GM08714 (cell line): ENCODE data around the gene NFE2.

Source experiments
- H3K4me3 ChIP-seq: fragments of 200-500 bp; sonication (Bioruptor generic); 2 replicates; pipeline ENCODE4 v1.5.1; 2014; ENCODE audit warnings: mild to moderate bottlenecking, low read length, inconsistent platforms
- ZNF274 ChIP-seq: IDR thresholded peaks from 2 replicates; pipeline ENCODE4 v1.6.1; 2012; ENCODE audit warnings: mild to moderate bottlenecking, low read depth, low read length

Gene NFE2

DNA sequence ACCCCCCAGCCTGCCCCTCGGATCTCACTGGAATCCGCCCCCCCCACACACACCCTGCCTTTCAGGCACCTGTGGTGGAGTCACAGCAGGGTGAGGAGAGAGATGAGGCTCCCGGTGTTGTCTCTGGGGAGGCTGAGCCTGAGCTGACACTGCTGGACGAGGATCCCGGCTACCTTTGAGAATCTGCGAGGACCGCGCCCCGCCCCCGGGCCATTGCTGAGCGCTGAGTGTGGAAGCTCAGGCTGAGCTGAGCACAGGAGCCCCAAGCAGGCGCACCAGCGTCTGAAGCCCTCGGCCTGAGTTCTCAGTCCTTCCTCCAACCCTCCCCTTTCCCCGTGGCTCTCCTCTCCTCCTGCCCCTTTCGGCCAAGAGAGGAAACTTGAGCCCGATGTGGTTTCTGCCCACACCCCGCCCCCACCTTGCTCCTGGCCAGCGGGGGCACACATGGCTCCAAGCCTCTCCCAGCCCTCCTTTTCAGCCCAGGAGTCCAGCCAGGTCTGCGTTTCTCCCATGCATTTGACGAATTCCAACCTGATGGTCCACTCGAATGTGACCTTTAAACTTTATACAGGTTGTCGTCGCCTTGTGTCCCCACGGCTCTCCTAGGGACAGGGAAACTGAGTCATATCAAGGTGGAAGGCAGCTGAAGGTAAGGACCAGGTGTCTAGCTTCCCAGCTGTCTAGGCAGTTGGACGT is at the start of gene NFE2:
NFE2 (minus strand) TSS at position 284 of the 696 bp plus-strand sequence. CDS start 5,767 bp downstream, outside the sequence.
- no peak within 1 kb of the TSS for H3K4me3 ChIP-seq
- TF ChIP-seq ZNF274: no peak

DNA sequence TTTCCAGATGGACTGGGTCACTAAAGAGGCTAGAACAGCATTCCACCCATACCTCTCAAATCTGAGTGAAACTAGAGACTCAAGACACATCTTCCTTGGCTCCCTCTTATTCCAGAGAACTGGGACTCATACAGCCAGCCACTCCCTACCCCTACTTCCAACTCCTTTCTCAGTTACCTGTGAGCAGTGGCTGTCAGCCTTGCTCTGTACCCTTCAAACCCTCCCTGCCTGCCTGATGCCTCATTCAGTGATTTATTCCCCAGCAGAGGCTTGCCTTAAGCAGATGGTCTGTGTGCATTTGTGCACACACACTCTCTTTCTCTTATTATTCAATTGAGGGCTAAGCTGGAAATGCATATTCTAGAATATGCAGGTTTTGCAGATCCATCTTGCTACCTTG is 48.9 kb upstream of the NFE2 start:
- no peak overlapping the region for H3K4me3 ChIP-seq
- no peak for TF ChIP-seq ZNF274

DNA sequence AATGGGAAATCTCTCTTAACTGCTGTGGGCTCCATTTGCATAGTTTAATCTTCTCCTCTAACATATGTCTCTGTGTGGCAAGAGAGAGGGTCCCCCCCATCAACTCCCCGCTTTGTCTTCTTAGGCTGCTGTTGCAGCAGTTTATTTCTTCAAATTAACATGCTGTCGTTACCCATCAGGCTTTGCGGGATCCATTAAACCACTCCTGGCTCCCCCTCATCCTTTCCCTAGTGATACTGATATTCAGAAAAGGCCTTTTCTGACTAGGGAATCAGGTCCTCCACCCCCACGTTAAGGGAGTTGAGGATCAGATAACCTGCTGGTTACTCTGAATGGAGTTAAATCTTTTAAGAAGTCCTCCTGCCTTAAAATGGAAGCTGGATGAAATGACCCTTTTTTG is 48.2 kb upstream of the NFE2 start:
- no peak overlapping the region for H3K4me3 ChIP-seq
- TF ChIP-seq ZNF274: no peak

DNA sequence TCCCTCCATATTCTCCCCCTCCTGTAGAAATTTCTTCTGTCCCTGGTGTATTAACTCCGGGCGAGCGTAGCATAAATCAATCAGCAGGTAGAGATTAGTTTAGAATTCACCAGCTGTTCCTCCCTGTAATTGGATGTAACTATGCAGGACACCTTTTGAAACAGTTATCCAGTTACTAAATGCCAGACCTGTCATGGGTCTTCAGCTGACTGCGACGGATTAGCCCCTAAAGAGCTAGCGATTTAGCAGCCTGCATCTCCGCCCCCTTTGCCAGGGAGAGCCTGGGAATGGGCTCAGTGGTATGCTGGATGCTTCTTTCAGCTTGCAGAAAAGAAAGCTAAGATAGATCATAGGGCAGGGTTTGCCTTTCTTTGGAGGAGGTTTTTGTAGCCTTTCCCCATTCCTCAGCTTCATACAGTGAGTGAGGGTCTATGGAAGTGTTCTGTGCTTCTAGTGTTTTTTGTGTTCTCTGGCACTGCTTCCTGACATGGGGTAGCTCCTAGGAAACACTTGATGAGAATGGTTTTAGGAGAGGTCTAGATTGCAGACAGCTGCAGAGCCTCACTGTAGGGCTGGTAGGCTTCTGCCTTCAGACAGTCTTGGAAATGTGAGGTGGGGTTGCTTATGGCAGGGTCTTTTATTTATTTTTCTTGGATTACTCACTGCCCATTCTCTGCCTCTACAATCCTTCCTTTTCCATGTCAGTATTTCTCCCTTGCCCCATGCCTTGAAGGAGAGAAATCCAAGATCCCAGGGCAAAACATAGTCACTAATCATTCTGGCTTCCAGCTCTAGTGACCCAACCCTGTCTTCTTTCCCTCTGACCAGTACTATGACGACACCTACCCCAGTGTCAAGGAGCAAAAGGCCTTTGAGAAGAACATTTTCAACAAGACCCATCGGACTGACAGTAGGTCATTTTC is 40.8 kb upstream of the NFE2 start:
- no peak for TF ChIP-seq ZNF274
- H3K4me3 ChIP-seq: no peak overlapping the region

DNA sequence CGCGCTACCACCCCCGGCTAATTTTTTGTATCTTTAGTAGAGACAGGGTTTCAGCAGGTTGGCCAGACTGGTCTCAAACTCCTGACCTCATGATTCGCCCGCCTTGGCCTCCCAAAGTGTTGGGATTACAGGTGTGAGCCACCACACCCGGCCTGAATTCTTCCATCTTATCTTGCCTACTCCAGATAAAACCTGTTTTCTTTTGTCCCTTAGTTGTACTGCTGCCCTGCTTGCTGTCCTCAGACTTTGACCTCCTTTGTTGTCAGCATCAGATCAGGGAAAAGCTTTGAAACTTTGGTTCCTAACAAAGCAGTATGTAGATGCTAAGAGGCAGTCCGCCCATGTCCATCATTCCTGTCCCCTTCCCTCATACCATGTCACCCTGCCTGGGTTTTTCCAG is 40.0 kb upstream of the NFE2 start:
- H3K4me3 ChIP-seq: no peak overlapping the region
- no peak for TF ChIP-seq ZNF274

DNA sequence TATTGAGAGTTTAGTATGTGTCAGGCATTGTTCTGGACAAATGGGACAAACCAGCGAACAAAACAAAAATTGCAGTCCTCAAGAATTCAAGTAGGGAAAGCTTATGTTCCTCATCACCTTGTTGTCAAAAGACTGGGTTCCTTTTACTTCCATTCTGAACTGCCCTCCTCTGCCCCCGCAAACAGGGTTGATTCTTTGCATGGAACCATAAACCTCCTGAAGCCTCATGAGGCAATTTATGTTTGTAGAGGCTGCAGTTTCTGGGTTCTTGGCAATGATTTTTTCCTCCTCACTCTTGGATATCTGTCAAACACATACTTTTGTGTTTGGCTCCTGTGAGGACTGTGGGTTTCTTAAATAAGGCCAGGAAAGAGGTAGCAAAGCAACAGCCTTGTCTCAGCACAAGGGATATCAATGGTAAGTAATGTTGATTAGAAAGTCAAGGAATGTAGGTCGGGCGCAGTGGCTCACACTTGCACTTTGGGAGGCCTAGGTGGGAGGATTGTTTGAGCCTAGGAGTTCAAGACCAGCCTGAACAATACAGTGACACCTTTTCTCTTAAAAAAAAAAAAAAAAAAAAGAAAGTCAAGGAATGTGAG is 38.0 kb upstream of the NFE2 start:
- TF ChIP-seq ZNF274: no peak
- no peak overlapping the region for H3K4me3 ChIP-seq

DNA sequence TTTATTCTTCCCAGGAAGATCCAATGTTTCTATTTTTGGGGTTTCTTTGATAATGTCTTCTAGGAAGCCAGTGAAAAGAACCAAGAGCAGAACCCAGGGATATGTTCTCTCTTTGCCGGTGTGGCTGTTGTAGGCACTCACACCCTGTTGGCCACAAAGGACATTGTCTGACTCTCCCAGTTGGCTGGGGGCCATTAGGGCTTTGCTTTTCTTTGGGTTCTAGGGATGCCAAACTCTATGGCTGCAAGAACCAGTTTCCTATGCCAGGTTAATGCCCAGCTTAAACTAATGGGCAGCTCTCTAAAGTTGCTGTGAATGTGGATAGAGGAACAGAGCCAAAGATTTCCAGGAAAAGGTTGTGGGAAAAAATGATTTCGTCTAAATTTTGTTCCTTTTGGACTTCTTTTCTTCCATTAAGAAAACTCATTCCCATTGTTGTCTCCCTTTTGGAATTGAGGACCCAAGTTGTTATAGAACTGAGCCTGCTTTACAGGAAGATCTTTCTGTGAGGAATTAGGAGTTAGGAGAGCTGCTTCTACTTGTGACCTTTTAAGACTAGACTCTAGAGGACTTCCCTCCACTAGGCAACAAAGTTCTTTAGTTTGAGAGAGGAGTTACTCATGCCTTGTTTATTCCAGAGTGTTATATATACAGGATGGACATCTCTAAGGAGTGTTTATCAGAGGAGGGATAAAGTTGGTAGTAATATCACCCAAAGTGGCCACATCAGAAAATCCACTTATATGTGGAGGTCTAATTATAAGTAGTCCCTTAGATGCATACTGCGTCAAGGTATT is 37.2 kb upstream of the NFE2 start:
- H3K4me3 ChIP-seq: no peak overlapping the region
- TF ChIP-seq ZNF274: no peak

DNA sequence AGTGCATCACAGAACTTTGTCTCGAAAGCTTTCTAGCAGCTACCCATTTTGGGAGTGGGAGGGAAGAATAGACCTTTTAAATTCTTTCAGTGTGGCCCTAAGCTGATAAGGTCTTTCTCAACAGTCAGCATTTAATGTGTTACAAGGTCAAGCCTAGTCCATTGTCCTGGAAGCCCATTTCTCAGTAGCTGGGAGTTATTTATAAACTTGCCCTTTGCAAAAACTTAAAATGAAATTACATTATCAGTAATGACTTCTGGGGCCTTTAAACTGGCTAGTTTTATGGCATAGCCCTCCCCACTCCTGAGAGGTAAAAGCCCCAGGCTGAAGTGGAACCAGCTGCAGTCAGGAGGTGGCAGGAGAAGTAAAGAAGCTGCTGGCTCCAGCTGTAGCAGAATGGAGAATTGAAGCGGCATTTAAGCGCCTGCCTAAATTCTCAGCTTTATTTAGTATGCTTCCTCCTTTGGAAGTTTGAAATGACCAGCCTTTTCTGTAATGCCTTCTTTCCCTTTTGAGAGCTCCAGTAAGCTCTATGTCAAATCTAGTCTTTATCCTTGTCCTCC is 36.5 kb upstream of the NFE2 start:
- H3K4me3 ChIP-seq: no peak overlapping the region
- TF ChIP-seq ZNF274: no peak

DNA sequence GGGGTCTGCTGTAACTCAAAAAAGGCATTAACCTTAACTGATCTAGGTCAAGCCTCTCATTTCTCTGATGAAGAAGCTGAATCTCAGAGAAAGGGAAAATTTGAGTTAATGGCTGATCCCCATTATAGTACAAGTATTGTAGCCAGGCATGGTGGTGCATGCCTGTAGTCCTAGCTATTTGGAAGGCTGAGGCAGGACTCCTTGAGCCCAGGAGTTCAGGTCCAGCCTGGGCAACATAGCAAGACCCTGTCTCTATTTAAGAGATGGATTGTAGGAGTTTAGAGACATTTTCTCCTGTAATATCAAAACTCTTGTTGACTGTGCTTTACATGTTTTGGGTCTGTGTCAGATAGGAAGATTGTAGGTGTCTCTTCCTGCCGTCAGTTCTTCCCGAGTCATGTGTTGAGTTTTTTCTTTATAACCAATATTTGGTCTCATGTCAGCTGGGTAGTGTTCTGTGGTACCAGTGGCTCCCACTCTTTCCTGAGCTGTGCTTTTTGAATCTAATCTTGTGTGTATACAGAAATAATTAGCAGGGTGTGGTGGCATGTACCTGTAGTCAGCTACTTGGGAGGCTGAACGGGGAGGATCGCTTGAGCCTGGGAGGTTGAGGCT is 32.7 kb upstream of the NFE2 start:
- no peak overlapping the region for H3K4me3 ChIP-seq
- TF ChIP-seq ZNF274: no peak

DNA sequence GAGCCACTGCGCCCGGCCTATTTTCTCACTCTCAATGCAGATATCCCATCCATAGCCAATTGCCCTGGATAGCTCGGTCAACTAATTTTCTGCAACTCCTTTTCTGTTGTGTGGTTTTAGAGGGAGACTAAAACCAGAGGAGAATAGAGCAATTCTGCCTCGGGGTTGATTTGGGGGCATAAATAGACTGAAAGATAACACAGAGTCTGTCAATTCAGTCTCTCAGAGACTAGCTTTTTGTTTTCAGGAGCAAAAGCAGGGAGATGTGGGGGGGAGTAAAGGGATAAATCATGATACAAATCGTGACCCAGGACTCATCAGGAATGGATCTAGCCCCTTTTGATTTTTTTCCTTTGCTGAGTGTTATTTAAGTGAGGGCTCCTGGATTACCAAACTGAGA is 30.6 kb upstream of the NFE2 start:
- no peak overlapping the region for H3K4me3 ChIP-seq
- TF ChIP-seq ZNF274: no peak

DNA sequence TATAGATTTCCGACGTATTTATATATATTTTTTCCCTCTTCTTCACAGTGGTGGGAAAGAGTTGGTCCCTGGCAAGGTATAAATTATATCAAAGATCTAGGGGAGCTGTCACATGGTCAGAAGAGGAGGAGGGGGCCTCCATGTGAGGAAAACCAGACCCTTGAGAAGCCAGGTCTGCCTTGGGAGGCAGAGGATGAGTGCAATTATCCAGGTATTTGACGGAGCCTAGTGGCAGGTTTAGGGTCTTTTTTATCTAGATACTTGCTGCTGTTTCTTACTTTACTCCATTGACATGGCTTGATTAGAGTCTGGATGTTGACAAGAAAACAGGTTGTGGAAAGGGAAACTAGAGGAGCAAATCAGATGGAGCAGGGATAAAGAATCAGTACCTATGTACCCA is 29.6 kb upstream of the NFE2 start:
- no peak overlapping the region for H3K4me3 ChIP-seq
- no peak for TF ChIP-seq ZNF274

DNA sequence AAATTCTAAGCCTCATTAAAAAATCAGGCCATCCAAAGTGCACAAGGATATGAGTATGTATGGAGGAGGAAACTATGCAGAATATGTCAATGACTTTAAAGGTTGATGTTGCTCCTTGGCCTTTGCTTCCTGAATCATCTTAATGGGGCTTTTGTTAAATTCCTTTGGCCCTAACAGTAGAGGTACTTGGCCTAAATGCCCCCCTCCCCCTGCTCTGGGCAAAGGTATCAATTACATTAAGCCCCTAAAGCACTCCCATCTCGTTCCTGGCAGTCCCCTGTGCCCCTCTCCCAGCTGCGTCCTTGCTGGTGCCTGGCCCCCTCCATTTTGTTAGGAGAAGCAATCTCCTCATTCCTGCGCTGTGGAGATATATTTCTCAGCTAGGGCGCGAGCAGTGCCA is 28.9 kb upstream of the NFE2 start:
- no peak overlapping the region for H3K4me3 ChIP-seq
- TF ChIP-seq ZNF274: no peak

DNA sequence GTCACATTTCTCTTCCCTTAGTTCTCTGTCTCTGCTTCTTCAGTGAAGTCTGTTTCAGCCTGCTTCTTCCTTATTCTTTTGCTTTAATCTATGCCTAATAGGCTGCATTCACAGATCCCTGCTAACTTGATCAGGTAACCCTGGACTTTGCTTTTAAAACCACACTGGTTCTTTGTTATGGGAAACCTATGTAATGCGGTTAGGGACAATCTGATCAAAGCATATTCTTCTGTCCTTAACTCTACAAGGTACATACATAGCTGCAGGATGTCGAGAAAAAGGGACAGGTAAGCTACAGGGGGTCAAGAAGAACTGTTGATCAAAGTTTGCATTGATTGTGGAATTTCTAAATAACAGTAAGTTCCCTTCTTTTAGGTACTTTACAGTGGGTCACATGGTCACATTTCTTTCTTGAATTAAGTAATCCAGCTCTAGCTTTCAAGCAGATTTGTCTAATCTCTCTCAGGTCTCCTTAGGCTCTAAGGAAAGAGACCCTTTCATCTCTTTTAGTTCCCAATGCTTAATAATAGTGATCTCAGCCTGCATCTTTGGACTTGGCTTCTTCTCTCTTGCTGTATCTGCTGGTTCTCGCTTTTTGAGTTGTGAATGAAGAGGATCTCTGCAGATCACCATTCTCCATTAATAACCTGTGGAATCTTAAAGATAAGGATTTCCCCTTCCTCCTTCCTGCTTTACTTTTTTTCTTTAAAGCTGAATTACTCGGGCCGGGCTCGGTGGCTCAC is 28.0 kb upstream of the NFE2 start:
- TF ChIP-seq ZNF274: no peak
- H3K4me3 ChIP-seq: no peak overlapping the region

DNA sequence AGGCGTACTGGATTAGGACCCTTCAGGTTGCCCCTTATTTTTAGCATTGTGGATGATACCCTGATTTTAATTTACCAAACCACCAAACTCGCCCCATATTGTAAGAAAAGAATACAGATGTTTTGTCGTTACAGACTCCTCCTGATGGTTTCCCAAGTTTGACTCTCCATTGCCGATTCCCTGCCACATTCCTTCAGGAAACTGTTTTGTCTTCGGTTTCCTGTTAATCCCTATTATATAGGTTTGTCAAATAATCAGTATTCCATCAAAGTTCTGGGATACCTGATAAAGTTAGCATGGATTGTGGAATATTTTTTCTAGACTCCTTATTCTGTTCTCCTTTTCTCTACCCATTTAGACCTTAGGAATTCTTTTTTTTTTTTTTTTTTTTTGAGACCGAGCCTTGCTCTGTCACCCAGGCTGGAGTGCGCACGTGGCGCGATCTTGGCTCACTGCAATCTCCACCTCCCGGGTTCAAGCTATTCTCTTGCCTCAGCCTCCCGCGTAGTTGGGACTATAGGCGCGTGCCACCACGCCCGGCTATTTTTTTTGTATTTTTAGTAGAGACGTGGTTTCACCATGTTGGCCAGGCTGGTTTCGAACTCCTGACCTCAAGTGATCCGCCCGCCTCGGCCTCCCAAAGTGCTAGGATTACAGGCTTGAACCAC is 24.8 kb upstream of the NFE2 start:
- peak overlapping the region; percentile 96 for H3K4me3 ChIP-seq
